SJSA1 (cell line): ENCODE measurements around the gene EDA. TPM values are rescaled to one million over a fixed set of nuclear protein-coding genes. Genes with fewer than 3 reads are reported as not detected.

Source experiments
- total RNA-seq: library from RNA; depleted of rRNA; stranded (reverse); fragments of >200 nt; shearing (Covaris generic); gene quantifications from 2 replicates; pipeline ENCODE4 v1.2.3, GENCODE V29; 2014; rRNA removed

Gene EDA
- total RNA-seq, 1 experiment from 2014 or later = not detected

Other genes starting within 250 kb of the EDA start
- not detected in 2 replicates for gene NALF2, start 111.8 kb upstream of the EDA start, total RNA-seq